GM12878 (cell line): ENCODE data around the gene FIBCD1. TPM values are rescaled to one million over a fixed set of nuclear protein-coding genes. Genes with fewer than 3 reads are reported as not detected.

Source experiments
- ATAC-seq: fragments of 200-7000 bp; cut with Tn5 transposase; 3 replicates; pipeline ENCODE4 v1.9.1; 2020; ENCODE audit warnings: mild to moderate bottlenecking, moderate library complexity
- BruUV-seq: library from RNA; stranded (reverse); fragments of 400-500 nt; replicated peaks from 2 replicates; lab custom pipeline; 2021; lab: Mats Ljungman, UMichigan
- CTCF ChIA-PET: fragments of 300-600 bp; sonication (Branson Sonifier 250); formaldehyde crosslinking; extraction: SDS; loops from one replicate; lab custom pipeline; 2021; ENCODE audit warnings: inconsistent platforms; lab: Yijun Ruan, JAX
- POLR2A ChIA-PET: fragments of 350-600 bp; formaldehyde crosslinking; extraction: SDS; loops from one replicate; lab custom pipeline; 2021; ENCODE audit warnings: inconsistent platforms; lab: Charles Lee
- RAD21 ChIA-PET: fragments of 300-600 bp; sonication (Branson Sonifier 250); formaldehyde crosslinking; loops from one replicate; lab custom pipeline; 2023; ENCODE audit warnings: antibody characterized with exemption; ENCODE audit not compliant: unreplicated experiment; lab: Charles Lee
- SMC1A ChIA-PET: fragments of 300-600 bp; sonication (Branson Sonifier 250); formaldehyde crosslinking; loops from one replicate; lab custom pipeline; 2023; ENCODE audit not compliant: unreplicated experiment, uncharacterized antibody; lab: Charles Lee
- DNase-seq: peaks from one replicate; pipeline ENCODE4 v3.0.0-alpha.2; 2011; ENCODE audit warnings: low read depth, low spot score
- FAIRE-seq: peaks from 3 replicates; lab custom pipeline; 2011; peaks lifted over from hg19 to GRCh38; lab: Jason Lieb, UNC
- H2AFZ ChIP-seq: 2 replicates; pipeline ENCODE4 v1.6.0; 2011; ENCODE audit warnings: low read depth, low read length, control low read depth; ENCODE audit not compliant: control insufficient read depth
- H3K27ac ChIP-seq: 2 replicates; pipeline ENCODE4 v1.5.1; 2011; ENCODE audit warnings: control low read depth; ENCODE audit not compliant: control insufficient read depth, insufficient read depth
- H3K27me3 ChIP-seq, 2 experiments: replicated peaks in 1 of 2; 2 replicates each; pipeline versions ENCODE4 v1.6.0 to v1.6.1; 2011; ENCODE audit warnings: low read length in 1 of 2; ENCODE audit not compliant: control insufficient read depth in 2 of 2, insufficient read depth in 2 of 2
- H3K36me3 ChIP-seq, 2 experiments: 2 replicates each; pipeline ENCODE4 v1.5.1; 2011; ENCODE audit warnings: low read length in 1 of 2; ENCODE audit not compliant: control insufficient read depth in 2 of 2, insufficient read depth in 2 of 2
- H3K4me1 ChIP-seq: 2 replicates; pipeline ENCODE4 v1.6.1; 2011; ENCODE audit warnings: mild to moderate bottlenecking, low read length, moderate library complexity, mixed read lengths; ENCODE audit not compliant: control insufficient read depth, insufficient read depth
- H3K4me2 ChIP-seq: 2 replicates; pipeline ENCODE4 v1.6.0; 2011; ENCODE audit warnings: control low read depth; ENCODE audit not compliant: control insufficient read depth, insufficient read depth
- H3K4me3 ChIP-seq: fragments of 200-600 bp; sonication (generic); 2 replicates; pipeline ENCODE4 v1.5.1; 2016
- H3K79me2 ChIP-seq: 2 replicates; pipeline ENCODE4 v1.6.0; 2011; ENCODE audit warnings: low read length; ENCODE audit not compliant: control insufficient read depth, insufficient read depth
- H3K9ac ChIP-seq: 2 replicates; pipeline ENCODE4 v1.8.0; 2011; ENCODE audit warnings: low read length, control low read depth, mixed read lengths; ENCODE audit not compliant: control insufficient read depth, insufficient read depth
- H3K9me3 ChIP-seq: replicated peaks from 3 replicates; pipeline ENCODE4 v1.5.1; 2011; ENCODE audit warnings: mild to moderate bottlenecking, low read length; ENCODE audit not compliant: control insufficient read depth, insufficient read depth
- H4K20me1 ChIP-seq: 2 replicates; pipeline ENCODE4 v1.6.0; 2011; ENCODE audit not compliant: control insufficient read depth, insufficient read depth
- CBX5 ChIP-seq: sonication (generic); IDR thresholded peaks from 2 replicates; pipeline ENCODE4 v1.6.1; 2016; ENCODE audit warnings: low read depth, moderate library complexity, mild to moderate bottlenecking, inconsistent platforms
- CTCF ChIP-seq, 3 experiments: IDR thresholded peaks in 2 of 3; conservative IDR thresholded peaks in 1 of 3; 2 replicates each; pipeline ENCODE4 v1.5.1; 2011; ENCODE audit warnings: low read depth in 3 of 3, low read length in 3 of 3, mild to moderate bottlenecking in 3 of 3, control low read depth in 2 of 3, moderate library complexity in 2 of 3, inconsistent platforms in 1 of 3, mixed read lengths in 1 of 3; ENCODE audit not compliant: control insufficient read depth in 2 of 3, insufficient read depth in 1 of 3; ENCODE audit errors: extremely low read depth in 1 of 3
- ELK1 ChIP-seq: IDR thresholded peaks from 2 replicates; pipeline ENCODE4 v1.6.1; 2012; ENCODE audit warnings: low read depth, low read length, improper control_type of control experiment
- FOXK2 ChIP-seq: fragments of 450-650 bp; IDR thresholded peaks from 2 replicates; pipeline ENCODE4 v1.6.1; 2017; ENCODE audit warnings: mild to moderate bottlenecking, moderate library complexity
- TARDBP ChIP-seq: IDR thresholded peaks from 2 replicates; pipeline ENCODE4 v1.6.1; 2016; ENCODE audit warnings: borderline replicate concordance
- YBX1 ChIP-seq: fragments of 450-650 bp; IDR thresholded peaks from 2 replicates; pipeline ENCODE4 v1.6.1; 2016; ENCODE audit warnings: antibody characterized with exemption
- WGBS: methylation state at CpG from one replicate; pipeline ENCODE4 v1.1.6; 2016; ENCODE audit warnings: low lambda C conversion rate; ENCODE audit not compliant: insufficient replicate concordance, insufficient coverage; ENCODE audit errors: missing lambda C conversion rate; 5-methylcytosine and 5-hydroxymethylcytosine counted together
- in situ Hi-C: fragments of 300-500 bp; cut with MboI; formaldehyde crosslinking; loops from 9 replicates; pipeline ENCODE4 v1.14.3; 2018; ENCODE audit warnings: mixed read lengths
- intact Hi-C: fragments of 100-400 bp; cut with micrococcal nuclease; formaldehyde crosslinking; loops from one replicate; pipeline ENCODE4 v1.14.2; 2022; ENCODE audit not compliant: unreplicated experiment
- polyA plus RNA-seq, 11 experiments: library from polyadenylated mRNA; depleted of rRNA in 4 of 11; unstranded in 6 of 11; stranded (reverse) in 5 of 11; fragments of >200 nt; fragmentation: Nextera tagmentation in 4 of 11; fragmentation: Illumina TruSeq in 1 of 11; extraction: Ambion mirVana in 4 of 11; extraction: Trizol in 1 of 11; gene quantifications; 1 replicate in 1 of 11; 2 replicates in 10 of 11; pipeline versions ENCODE4 v1.2.1 to v1.2.3, GENCODE V29; 2011 to 2016; ENCODE audit warnings: inconsistent platforms in 2 of 11, missing spikeins in 2 of 11, low read depth in 1 of 11
- total RNA-seq, 4 experiments: library from RNA; depleted of rRNA in 3 of 4; stranded (reverse); fragments of >200 nt in 3 of 4; fragmentation: Illumina TruSeq in 1 of 4; extraction: Trizol in 1 of 4; gene quantifications; 2 replicates each; pipeline versions ENCODE4 v1.2.1 to v1.2.3, GENCODE V29; 2013 to 2021
- TF ChIP-seq, protein P1 (sequence below): fragments of 450-650 bp; IDR thresholded peaks from 2 replicates; pipeline ENCODE4 v1.6.1; 2017; ENCODE audit warnings: mild to moderate bottlenecking
- TF ChIP-seq, protein P2 (sequence below): fragments of 450-650 bp; IDR thresholded peaks from 2 replicates; pipeline ENCODE4 v1.6.1; 2017; ENCODE audit warnings: low read depth, mild to moderate bottlenecking, moderate library complexity

Gene FIBCD1
- total and polyA plus RNA-seq, 10 of the 15 experiments (the other 5 are each of a cell fraction or from before 2014, with no cell fraction given): 0.04 to 0.95 (median 0.25) TPM; not detected in 6

DNA sequence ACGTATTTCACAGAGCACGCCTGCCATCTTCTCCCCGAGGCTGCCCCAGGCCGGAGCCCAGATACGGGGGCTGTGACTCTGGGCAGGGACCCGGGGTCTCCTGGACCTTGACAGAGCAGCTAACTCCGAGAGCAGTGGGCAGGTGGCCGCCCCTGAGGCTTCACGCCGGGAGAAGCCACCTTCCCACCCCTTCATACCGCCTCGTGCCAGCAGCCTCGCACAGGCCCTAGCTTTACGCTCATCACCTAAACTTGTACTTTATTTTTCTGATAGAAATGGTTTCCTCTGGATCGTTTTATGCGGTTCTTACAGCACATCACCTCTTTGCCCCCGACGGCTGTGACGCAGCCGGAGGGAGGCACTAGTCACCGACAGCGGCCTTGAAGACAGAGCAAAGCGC is 52.1 kb downstream of the FIBCD1 start:
- in situ Hi-C loops (no loop called here), intact Hi-C loops (no loop called here)
- no peaks in the 10 kb centered on the region for H3K4me1 ChIP-seq
- no peak overlapping the region for H3K4me2 ChIP-seq
- no peak overlapping the region for H3K4me3 ChIP-seq
- DNase-seq: no peak
- no peaks in the 10 kb centered on the region for H3K27me3 ChIP-seq
- WGBS: 92% methylated on average over 23 of the region's 23 CpGs
- no TSS peak for BruUV-seq
- TF ChIP-seq, protein P1, sequence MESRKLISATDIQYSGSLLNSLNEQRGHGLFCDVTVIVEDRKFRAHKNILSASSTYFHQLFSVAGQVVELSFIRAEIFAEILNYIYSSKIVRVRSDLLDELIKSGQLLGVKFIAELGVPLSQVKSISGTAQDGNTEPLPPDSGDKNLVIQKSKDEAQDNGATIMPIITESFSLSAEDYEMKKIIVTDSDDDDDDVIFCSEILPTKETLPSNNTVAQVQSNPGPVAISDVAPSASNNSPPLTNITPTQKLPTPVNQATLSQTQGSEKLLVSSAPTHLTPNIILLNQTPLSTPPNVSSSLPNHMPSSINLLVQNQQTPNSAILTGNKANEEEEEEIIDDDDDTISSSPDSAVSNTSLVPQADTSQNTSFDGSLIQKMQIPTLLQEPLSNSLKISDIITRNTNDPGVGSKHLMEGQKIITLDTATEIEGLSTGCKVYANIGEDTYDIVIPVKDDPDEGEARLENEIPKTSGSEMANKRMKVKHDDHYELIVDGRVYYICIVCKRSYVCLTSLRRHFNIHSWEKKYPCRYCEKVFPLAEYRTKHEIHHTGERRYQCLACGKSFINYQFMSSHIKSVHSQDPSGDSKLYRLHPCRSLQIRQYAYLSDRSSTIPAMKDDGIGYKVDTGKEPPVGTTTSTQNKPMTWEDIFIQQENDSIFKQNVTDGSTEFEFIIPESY: no peak
- H3K27ac ChIP-seq: no peak overlapping the region
- no peak for FAIRE-seq
- POLR2A ChIA-PET: no interaction called here
- RAD21 ChIA-PET: interaction anchor here (0.6 kb wide), 1 partner anchor 569 kb away, joined by 3 read pairs; no protein-coding TSS in a partner anchor
- SMC1A ChIA-PET: no interaction called here
- H3K36me3 ChIP-seq: peaks cover 9 to 27% of the 10 kb centered on the region in 2 experiments
- H4K20me1 ChIP-seq: no peaks in the 10 kb centered on the region
- H2AFZ ChIP-seq: no peak overlapping the region
- no peaks in the 10 kb centered on the region for H3K79me2 ChIP-seq
- no peaks in the 10 kb centered on the region for H3K9me3 ChIP-seq
- CTCF ChIA-PET: interaction anchor here (2.0 kb wide), 1 partner anchor 17 kb away, joined by 6 read pairs; no protein-coding TSS in a partner anchor
- no peak for ATAC-seq
- H3K9ac ChIP-seq: no peak overlapping the region

GRCh38 chr9:130885484-130886375 is 53.3 kb downstream of the FIBCD1 start:
- Histone ChIP-seq H2AFZ (no peak overlapping the region), H4K20me1 (no peaks in the 10 kb centered on the region), H3K9me3 (no peaks in the 10 kb centered on the region), H3K4me2 (no peak overlapping the region), H3K79me2 (no peaks in the 10 kb centered on the region), H3K27ac (no peak overlapping the region), H3K9ac (no peak overlapping the region), H3K27me3 (no peaks in the 10 kb centered on the region), H3K4me1 (no peaks in the 10 kb centered on the region), H3K4me3 (no peak overlapping the region), H3K36me3 (peaks cover 15 to 30% of the 10 kb centered on the region in 2 experiments)
- intact Hi-C loops (no loop called here), in situ Hi-C loops (no loop called here)
- ChIA-PET CTCF (interaction anchor here (2.0 kb wide), 1 partner anchor 15 kb away, joined by 6 read pairs; no protein-coding TSS in a partner anchor), POLR2A (no interaction called here), RAD21 (no interaction called here), SMC1A (no interaction called here)
- no TSS peak for BruUV-seq
- ATAC-seq: no peak
- FAIRE-seq: no peak
- DNase-seq: no peak
- WGBS: 94% methylated on average over 35 of the region's 35 CpGs
- TF ChIP-seq TARDBP (no peak), CBX5 (no peak), YBX1 (no peak), ELK1 (no peak), CTCF (IDR thresholded peaks at IDR 0.05 in 2 of 3, conservative IDR thresholded peaks at IDR 0.05 in 1 of 3; ENCODE audit: control insufficient read depth in 2 of 3, extremely low read depth in 1 of 3, insufficient read depth in 1 of 3, low read depth in 3 of 3, low read length in 3 of 3) (no peak), FOXK2 (no peak)
- TF ChIP-seq, protein P2, sequence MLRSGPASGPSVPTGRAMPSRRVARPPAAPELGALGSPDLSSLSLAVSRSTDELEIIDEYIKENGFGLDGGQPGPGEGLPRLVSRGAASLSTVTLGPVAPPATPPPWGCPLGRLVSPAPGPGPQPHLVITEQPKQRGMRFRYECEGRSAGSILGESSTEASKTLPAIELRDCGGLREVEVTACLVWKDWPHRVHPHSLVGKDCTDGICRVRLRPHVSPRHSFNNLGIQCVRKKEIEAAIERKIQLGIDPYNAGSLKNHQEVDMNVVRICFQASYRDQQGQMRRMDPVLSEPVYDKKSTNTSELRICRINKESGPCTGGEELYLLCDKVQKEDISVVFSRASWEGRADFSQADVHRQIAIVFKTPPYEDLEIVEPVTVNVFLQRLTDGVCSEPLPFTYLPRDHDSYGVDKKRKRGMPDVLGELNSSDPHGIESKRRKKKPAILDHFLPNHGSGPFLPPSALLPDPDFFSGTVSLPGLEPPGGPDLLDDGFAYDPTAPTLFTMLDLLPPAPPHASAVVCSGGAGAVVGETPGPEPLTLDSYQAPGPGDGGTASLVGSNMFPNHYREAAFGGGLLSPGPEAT: no peak
